Measurements from ENCODE around the gene SOBP.

- TF ChIP-seq CTCF (conservative IDR thresholded peaks at IDR 0.05) = no peak
- no peak for TF ChIP-seq EZH2 (IDR thresholded peaks at IDR 0.05; ENCODE audit: low read depth)
Observed at GRCh38 chr6:107633680-107634323, 143.9 kb downstream of the SOBP start.

All from PC-9 (cell line).